Type B pancreatic cell (in vitro differentiated cells): Measurements from ENCODE around the gene ZMYM3. TPM values are rescaled to one million over a fixed set of nuclear protein-coding genes. Genes with fewer than 3 reads are reported as not detected.
"Not testable (repeated sequence)": the region's sequence is repeated elsewhere in the genome, so short reads cannot be mapped to it uniquely, and the experiment has no call there.

Source experiments
- DNase-seq: peaks from one replicate; pipeline ENCODE4 v3.0.0; 2021; ENCODE audit warnings: mixed read lengths; ENCODE audit not compliant: unreplicated experiment; ENCODE audit errors: extremely low spot score
- H3K27ac Mint-ChIP-seq: 2 replicates; pipeline ENCODE4 v1.8.0; 2021; ENCODE audit warnings: mild to moderate bottlenecking, mixed read lengths
- H3K27me3 Mint-ChIP-seq: 2 replicates; pipeline ENCODE4 v1.8.0; 2021; ENCODE audit warnings: mixed read lengths
- H3K36me3 Mint-ChIP-seq: 2 replicates; pipeline ENCODE4 v1.8.0; 2021; ENCODE audit warnings: mixed read lengths
- H3K4me1 Mint-ChIP-seq: one replicate; pipeline ENCODE4 v1.8.0; 2021; ENCODE audit warnings: mixed read lengths; ENCODE audit not compliant: unreplicated experiment
- H3K4me3 Mint-ChIP-seq: 2 replicates; pipeline ENCODE4 v1.8.0; 2021; ENCODE audit warnings: mild to moderate bottlenecking, mixed read lengths
- H3K9me3 Mint-ChIP-seq: 2 replicates; pipeline ENCODE4 v1.8.0; 2021; ENCODE audit warnings: mixed read lengths
- CTCF ChIP-seq: fragments of 200-600 bp; sonication (generic); conservative IDR thresholded peaks from 2 replicates; pipeline ENCODE4 v1.5.0; 2021; ENCODE audit warnings: antibody characterized with exemption, mild to moderate bottlenecking
- total RNA-seq: library from RNA; stranded (reverse); gene quantifications from 2 replicates; pipeline ENCODE4 v1.2.1, GENCODE V29; 2021; ENCODE audit warnings: low replicate concordance

Gene ZMYM3
- total RNA-seq, 1 donor from 2014 or later = 67.8 TPM

DNA sequence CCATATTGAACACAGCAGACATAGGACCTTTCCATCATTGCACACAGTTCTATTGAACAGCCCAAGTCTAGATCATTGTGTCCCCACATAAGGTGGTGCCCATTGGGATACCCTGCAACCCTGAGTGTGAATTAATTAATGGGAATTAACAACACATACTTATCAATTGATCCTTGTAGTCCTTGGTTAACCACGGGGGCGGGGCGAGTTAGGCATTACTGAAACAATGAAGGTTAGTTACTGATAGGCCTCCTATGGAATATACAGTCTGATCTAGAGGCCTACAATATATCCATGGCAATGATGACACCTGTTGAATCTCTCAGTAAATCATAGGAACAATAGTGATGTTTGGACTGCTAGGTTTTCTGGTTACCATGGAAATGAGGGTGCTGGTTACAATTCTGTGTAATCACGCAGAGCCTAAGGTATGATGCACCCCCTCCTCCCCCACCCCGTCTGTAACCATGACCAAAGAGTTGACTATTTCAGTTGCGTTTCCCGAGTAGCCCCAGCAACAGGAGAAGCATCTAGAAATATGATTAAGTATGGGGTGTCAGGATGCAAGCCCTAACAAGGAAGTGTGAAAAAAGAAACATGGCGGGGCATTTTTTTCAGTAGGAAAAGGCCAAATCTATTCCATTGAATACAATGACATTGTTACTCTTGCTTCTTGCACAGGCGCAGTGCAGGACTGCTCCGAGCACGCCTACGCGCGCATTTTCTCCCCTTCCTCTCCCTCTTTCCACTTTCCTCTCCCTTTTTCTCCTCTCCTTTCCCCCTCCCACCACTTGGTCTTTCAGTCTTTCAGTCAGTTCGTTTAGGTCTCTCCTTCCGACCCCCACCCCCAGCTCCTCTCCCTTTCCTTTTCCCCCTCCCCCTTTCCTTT is 28.8 kb upstream of the ZMYM3 start:
- Mint-ChIP-seq H3K4me3 (peak overlapping the region; percentile 99), H3K27me3 (no peaks in the 10 kb centered on the region), H3K36me3 (no peaks in the 10 kb centered on the region), H3K27ac (peak overlapping the region; percentile 99), H3K9me3 (no peaks in the 10 kb centered on the region), H3K4me1 (no peaks in the 10 kb centered on the region)
- no peak for TF ChIP-seq CTCF
- no peak for DNase-seq

GRCh38 chrX:71281300-71281699 is 27.4 kb upstream of the ZMYM3 start:
- DNase-seq, H3K9me3 Mint-ChIP-seq, H3K27ac Mint-ChIP-seq, H3K36me3 Mint-ChIP-seq, H3K4me1 Mint-ChIP-seq, H3K4me3 Mint-ChIP-seq, H3K27me3 Mint-ChIP-seq: not testable (repeated sequence)

DNA sequence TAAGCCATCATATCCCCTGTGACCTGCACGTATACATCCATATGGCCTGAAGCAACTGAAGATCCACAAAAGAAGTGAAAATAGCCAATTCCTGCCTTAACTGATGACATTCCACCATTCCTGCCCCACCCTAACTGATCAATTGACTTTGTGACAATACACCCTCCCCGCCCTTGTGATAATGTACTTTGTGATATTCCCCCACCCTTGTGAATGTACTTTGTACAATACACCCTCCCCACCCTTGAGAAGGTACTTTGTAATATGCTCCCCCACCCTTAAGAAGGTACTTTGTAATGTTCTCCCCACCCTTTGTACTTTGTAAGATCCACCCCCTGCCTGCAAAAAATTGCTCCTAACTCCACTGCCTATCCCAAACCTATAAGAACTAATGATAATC is 18.4 kb upstream of the ZMYM3 start:
- peak overlapping the region; percentile 12 for H3K27ac Mint-ChIP-seq
- H3K36me3 Mint-ChIP-seq = peaks cover 14% of the 10 kb centered on the region
- not testable (repeated sequence) for H3K4me1 Mint-ChIP-seq, DNase-seq, H3K27me3 Mint-ChIP-seq, H3K4me3 Mint-ChIP-seq, H3K9me3 Mint-ChIP-seq

- H3K4me1 Mint-ChIP-seq = no peaks in the 10 kb centered on the region
- no peak overlapping the region for H3K27ac Mint-ChIP-seq
- no peaks in the 10 kb centered on the region for H3K27me3 Mint-ChIP-seq
- no peak for DNase-seq
- peaks cover 6% of the 10 kb centered on the region for H3K9me3 Mint-ChIP-seq
- no peak overlapping the region for H3K4me3 Mint-ChIP-seq
- TF ChIP-seq CTCF = no peak
- H3K36me3 Mint-ChIP-seq = peaks cover 14% of the 10 kb centered on the region
Observed at GRCh38 chrX:71269801-71270395, 16.0 kb upstream of the ZMYM3 start.

- not testable (repeated sequence) for H3K4me1 Mint-ChIP-seq, H3K4me3 Mint-ChIP-seq, H3K27ac Mint-ChIP-seq, H3K9me3 Mint-ChIP-seq, DNase-seq, H3K27me3 Mint-ChIP-seq
- peaks cover 14% of the 10 kb centered on the region for H3K36me3 Mint-ChIP-seq
Observed at GRCh38 chrX:71268624-71269023, 14.7 kb upstream of the ZMYM3 start.

- no peak for DNase-seq
- no peak for TF ChIP-seq CTCF
- H3K4me1 Mint-ChIP-seq = no peaks in the 10 kb centered on the region
- H3K27me3 Mint-ChIP-seq = no peaks in the 10 kb centered on the region
- no peaks in the 10 kb centered on the region for H3K36me3 Mint-ChIP-seq
- no peak overlapping the region for H3K4me3 Mint-ChIP-seq
- no peak overlapping the region for H3K27ac Mint-ChIP-seq
- no peaks in the 10 kb centered on the region for H3K9me3 Mint-ChIP-seq
Observed at GRCh38 chrX:71256856-71257255, 2.9 kb upstream of the ZMYM3 start.

GRCh38 chrX:71256051-71256450 is 2.1 kb upstream of the ZMYM3 start:
- no peak for TF ChIP-seq CTCF
- DNase-seq = no peak
- Mint-ChIP-seq H3K27ac (peak overlapping the region; percentile 80), H3K9me3 (no peaks in the 10 kb centered on the region), H3K4me1 (peaks cover 2% of the 10 kb centered on the region), H3K36me3 (peaks cover under 1% of the 10 kb centered on the region), H3K4me3 (peak overlapping the region; percentile 95), H3K27me3 (no peaks in the 10 kb centered on the region)
